Omental fat pad (tissue), 4 donors: Measurements from ENCODE around the gene SLC10A3. TPM values are rescaled to one million over a fixed set of nuclear protein-coding genes. Genes with fewer than 3 reads are reported as not detected.
A peak's percentile ranks its signal among the peaks of the same experiment; 100 is the strongest.

Experiments
- ATAC-seq: fragments of 150-250 bp; one replicate; pipeline ENCODE4 v1.9.1; 2016; ENCODE audit warnings: mild to moderate bottlenecking, moderate library complexity; ENCODE audit not compliant: low FRiP score
- DNase-seq: peaks from one replicate; pipeline ENCODE4 v3.0.0-alpha.2; 2019; ENCODE audit warnings: low spot score
- CTCF ChIP-seq, 3 donors: fragments of 450-650 bp; IDR thresholded peaks; one replicate each; pipeline ENCODE4 v1.5.1; 2016 to 2017; ENCODE audit warnings: antibody characterized with exemption in 3 of 3, mild to moderate bottlenecking in 3 of 3, moderate library complexity in 2 of 3
- total RNA-seq, 4 donors: library from RNA; depleted of rRNA; stranded (reverse); fragments of >200 nt; gene quantifications; one replicate each; pipeline ENCODE4 v1.1.0, GENCODE V29; 2016

Gene SLC10A3
- total RNA-seq, 4 donors from 2014 or later, result 22.9 to 29.7 (median 26.9) TPM

- ATAC-seq (no peak), DNase-seq (no peak)
- no peak for TF ChIP-seq CTCF (IDR thresholded peaks at IDR 0.05)
Measured at GRCh38 chrX:154530286-154530685, 39.9 kb upstream of the SLC10A3 start.

DNA sequence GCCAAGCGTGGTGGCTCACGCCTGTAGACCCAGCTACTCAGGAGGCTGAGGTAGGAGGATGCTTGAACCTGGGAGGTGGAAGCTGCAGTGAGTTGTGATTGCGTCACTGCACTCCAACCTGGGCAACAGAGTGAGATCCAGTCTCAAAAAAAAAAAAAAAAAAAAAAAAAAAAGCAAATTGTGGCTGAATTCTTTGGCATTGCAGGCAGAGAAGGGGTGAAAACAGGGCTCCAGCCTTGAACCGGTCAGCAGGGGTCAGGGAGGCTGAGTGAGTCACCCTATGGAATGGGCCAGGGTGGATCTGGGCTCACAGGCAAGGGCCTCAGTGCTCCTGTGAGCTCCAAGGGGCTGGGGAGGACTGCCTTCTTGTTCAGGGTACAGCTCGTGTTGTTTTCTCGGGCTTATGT, 38.8 kb upstream of the SLC10A3 start:
- TF ChIP-seq CTCF (IDR thresholded peaks at IDR 0.05), result no peak
- no peak for DNase-seq
- no peak for ATAC-seq

GRCh38 chrX:154526901-154527675, 36.7 kb upstream of the SLC10A3 start:
- DNase-seq, result no peak
- peak; percentile 65 for ATAC-seq
- TF ChIP-seq CTCF (IDR thresholded peaks at IDR 0.05), result no peak

- DNase-seq (no peak), ATAC-seq (no peak)
- TF ChIP-seq CTCF (IDR thresholded peaks at IDR 0.05), result no peak
Measured at GRCh38 chrX:154525606-154526490, 35.4 kb upstream of the SLC10A3 start.

GRCh38 chrX:154519389-154519788, 29.0 kb upstream of the SLC10A3 start:
- ATAC-seq (no peak), DNase-seq (no peak)
- no peak for TF ChIP-seq CTCF (IDR thresholded peaks at IDR 0.05)

DNA sequence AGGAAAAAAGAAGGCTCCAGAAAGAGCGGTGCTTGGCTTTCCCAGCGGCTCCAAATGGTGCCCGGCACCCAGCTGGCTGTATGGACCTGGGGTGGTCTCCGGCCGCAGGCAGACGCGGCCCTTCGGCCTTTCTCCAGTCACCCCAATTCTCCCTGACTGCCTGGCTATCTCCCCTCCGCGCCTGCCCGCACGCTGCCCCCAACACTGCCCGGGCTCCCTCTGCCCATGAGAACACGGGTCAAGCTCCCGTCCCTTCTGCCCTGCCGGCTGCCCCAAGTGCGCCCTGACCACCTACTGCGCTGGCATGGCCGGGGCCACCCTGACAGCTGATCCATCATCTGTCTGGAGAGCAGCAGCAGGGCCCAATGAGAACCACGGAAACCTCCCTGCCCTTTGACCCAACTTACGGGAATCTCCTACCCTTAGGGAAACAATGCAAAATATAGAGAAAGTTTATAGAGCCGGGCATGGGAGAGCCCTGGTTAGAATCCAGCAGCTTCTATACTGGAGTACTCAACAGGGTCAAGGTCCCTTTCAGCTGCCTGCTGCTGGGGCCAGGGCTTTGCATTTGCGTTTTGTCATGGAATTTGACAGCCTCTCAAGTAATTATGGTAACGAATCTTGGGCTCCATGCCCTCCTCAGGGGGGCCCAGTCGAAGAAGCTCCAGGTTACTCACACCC, 26.8 kb upstream of the SLC10A3 start:
- no peak for ATAC-seq
- no peak for DNase-seq
- TF ChIP-seq CTCF (IDR thresholded peaks at IDR 0.05), result no peak
